Erythroblast (primary cell): ENCODE results near the gene AIDA.

Experiments
- GATA1 ChIP-seq: IDR thresholded peaks from 2 replicates; pipeline ENCODE4 v1.6.1; 2011; ENCODE audit warnings: low read depth, mild to moderate bottlenecking, control low read depth, low read length, moderate library complexity
- POLR2A ChIP-seq: IDR thresholded peaks from 2 replicates; pipeline ENCODE4 v1.6.1; 2011; ENCODE audit warnings: mild to moderate bottlenecking, low read length

DNA sequence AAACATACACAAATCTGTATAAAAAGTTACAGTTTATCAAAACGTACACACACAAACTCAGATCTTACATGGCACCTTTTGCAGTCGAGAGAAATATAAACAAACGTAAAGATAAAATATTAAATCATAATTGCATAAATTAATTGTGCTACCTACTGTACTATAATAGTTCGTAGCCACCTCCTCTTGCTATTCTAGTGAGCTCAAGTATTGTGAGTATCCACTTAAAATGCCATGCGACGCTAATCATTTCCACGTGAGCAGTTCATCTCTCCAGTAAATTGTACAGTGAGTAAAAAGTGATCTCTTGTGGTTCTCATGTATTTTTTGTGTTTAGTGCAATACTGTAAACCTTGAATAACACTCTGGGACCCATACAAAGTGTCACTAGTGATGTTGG lies 88.1 kb downstream of the AIDA start:
- TF ChIP-seq POLR2A (no peak), GATA1 (no peak)
